GM10847 (cell line): ENCODE results near the gene S100A4.

Experiments
- POLR2A ChIP-seq: IDR thresholded peaks from 2 replicates; pipeline ENCODE4 v1.6.1; 2011; ENCODE audit not compliant: insufficient read length; ENCODE audit errors: extremely low read depth

S100A4 gene

DNA sequence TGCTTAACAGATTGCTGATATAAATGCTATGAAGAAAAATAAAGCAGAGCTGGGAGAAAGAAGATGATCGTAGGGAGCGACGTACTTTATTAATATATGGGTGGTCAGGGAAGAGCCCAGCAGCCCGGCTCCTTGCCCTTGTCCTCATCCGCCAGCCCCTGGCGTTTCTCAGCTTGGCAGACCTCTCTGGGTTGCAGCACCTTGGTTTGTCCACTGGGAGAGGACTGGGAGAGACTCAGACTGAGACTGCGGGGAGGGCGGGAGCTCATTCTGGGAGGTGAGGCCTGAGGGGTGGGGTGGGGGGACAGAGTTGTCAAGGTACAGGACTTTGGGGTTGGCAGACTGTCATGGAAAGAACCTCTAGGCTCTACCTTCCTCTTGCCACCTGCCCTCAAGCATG, 6.7 kb upstream of the S100A4 start:
- no peak for TF ChIP-seq POLR2A

DNA sequence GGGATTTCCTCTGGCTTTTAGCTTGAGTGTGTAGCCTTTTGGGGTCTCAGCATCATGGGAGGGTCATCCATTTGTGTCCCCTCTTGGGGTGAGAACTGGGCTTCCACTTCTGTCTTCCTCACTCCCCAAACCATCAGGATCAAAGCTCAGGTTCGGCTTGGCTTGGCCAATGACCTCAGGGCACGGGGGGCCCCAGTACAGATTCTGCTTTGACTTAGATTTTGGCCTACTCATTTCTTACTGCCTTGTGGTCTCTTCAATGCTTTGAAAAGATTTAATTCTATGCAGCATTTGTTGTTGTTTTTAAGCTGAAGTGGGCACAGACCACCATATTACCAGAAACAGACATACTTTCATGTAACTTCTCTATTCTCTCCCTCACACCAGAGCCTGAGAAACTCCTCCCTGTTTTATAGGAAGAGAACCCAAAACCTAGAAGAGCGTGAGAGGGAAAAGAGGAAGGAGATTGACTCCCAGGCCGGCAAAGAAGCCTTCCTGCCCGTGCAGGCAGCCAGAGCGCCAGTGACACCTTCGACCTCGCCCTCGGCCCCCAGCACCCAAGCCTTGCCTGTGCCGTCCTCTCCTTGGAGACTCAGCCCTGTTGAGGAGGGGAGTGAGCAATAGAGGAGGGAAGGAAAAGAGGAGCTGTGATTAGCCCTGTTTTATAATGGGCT, 5.4 kb upstream of the S100A4 start:
- no peak for TF ChIP-seq POLR2A

DNA sequence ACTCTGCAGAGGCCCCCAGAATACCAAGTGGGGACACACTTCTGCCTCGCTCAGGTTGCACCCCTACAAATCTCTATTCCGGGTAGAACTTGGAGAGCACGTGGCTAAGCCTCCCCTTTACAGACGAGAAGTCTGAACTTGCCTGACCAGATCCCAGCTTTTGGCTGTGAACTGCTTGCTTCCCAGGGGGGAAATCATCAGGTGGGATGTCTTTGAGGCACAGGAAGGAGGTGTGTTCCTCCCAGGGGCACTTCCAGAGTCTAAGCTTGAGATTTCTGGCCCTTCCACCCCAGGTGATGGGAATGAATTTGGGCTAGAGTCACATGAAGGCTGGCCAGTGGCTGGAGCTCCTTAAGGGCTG, 4.8 kb upstream of the S100A4 start:
- TF ChIP-seq POLR2A = no peak

DNA sequence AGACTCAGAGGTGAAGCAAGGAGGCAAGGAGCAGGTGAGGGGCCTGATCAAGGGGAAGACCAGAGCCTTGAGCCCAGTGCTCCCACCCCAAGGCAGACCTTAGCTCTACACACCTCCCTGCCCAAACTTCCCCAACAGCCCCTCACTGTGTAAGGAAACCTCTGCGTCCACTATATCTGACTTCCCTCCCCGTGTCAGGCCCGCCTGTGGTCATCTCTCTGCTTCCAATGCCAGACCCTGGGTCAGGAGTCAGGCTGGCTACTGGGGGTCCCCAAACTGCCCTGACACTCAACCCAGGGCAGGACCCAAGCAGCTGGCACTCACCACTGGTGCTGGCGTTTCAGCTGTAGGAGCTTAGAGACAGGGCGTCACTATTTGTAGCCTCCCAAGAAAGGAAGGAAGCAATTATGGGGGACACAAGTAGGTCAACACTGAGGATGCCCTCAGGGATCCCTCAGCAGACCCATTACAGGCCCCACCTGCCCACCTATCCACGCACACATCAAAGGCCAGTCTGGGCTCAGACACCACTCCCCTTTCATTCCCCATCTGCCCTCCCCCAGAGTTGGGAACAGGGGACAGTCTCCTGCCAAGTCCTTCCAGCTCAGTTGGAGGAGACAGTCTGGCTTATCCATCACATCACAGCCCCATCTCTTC, 4.3 kb upstream of the S100A4 start:
- no peak for TF ChIP-seq POLR2A

DNA sequence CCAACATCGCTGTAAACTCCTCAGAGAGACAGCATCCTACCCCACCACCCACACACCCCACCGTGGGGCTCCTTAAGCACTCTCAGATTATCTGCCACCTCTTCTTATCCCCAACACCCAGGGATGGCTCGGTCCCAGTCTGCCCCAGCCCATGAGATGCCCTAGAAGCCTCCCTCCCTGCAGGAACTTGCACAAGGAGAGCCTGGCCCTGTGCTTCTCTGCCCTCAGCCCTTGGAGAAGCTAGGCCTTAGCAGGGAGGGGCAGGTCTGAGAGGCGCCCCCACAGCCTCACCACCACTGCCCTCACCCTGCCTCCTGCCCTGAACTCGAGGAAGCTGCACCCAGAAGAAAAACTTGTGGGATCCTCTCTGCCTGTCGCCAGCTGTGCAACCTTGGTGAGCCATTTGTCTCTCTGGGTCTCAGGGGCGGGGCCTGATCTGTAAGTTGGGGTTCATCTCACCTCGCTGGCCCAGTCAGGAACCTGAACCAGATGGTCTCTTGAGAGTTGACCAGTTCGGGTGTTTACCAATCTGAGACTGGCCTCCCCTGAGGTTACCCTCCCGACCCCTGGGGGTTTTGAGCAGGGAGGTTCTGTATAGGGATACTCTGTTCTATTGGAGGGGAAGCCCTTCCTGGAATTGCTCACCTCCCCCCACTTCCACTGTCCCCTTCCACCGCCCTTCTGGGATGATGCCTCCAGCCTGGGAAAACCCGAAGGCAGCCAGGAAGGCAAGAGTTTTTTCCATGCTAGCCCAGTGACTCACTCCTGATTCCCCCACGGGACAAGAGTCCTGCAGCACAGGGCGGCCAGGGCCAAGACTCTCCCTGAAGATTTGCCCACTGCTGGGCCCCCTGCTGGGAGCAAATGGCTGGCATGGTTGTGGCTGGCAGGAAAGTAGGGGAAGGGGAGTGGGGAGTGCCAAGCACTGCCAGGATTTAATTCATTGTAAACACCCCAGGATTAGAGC, 3.4 kb upstream of the S100A4 start, which contains the start of gene S100A3:
Gene S100A3, minus strand, starts transcription at position 537 of the 967 bp plus-strand sequence. CDS start 773 bp downstream, outside the sequence.
- no peak for TF ChIP-seq POLR2A

DNA sequence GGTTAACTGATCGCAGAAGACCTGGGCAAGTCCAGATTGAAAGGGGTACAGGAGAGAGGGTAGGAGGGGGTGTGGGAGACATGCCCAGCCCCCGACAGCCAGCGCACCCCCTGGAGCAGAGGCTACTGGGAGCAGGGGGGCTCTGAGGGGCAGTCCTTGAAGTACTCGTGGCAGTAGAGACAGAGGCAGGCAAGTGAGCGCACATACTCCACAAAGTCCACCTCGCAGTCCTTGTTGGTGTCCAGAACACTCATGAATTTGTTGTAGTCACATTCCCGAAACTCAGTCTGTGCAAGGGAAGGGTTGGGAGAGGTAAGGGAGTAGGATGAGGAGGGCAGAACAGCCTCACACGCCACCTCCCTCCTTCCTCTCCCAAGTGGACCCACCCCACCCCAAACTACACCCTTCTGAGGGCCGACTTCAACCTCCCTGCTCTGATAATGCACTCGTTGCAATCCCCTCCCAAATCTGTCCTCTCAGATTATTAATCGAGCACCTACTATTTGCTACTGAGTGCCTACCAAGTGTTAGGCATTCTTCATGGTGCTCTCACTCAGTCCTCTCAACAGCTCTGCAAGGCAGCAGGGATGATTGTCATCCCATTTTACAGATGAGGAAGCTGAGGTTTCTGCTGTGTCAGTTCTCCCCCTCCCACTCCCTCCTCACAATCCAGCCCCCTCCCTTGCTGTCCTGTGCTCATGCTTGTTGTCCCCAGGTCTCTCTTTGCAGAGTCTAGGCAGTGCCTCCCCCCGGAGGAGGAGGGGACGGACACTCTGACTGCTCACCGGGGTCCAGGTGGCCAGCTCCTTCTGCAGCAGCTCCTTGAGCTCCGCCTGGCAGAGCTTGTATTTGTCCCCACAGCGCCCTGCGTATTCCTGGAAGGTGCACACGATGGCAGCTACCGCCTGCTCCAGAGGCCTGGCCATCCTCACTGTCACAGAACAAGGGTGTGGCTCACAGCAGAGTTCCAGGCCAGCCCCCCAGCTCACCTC, 2.2 kb upstream of the S100A4 start:
- no peak for TF ChIP-seq POLR2A

DNA sequence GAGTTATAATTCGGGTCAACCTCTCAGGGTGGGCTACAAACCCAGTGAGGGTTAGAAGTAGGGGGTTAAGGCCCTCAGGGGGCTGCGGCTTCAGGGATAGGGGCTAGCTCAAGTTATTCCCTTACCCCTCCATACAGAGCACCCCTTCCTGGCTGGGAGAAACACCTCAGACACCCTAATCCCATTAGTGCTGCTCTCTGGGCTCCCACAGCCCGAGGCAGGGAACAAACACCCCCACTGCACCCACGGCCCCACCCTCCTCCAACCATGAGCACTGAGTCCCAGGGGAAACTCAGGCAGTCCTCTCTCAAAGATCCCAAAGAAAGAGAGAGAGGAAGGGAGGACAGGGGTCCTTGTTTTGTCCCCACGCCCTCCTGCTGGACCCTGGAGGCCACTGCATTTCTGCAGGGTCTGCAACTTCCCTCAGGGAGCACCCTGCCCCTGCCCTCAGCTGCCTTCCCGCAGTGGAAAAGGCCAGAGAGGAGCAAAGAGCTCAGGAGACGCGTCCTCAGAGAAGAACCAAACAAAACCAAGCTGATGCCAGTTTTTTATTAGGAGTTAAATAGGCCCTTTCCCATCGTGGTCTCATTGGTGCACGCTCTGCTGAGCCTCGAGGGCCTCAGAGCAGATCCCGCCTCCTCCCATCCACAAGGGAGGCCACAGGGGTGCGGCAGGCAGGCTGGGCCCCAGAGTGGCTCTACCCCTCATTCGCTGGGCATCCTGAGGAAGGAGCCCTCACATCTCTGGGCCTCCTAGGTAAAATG, 1.4 kb upstream of the S100A4 start:
- TF ChIP-seq POLR2A = no peak

DNA sequence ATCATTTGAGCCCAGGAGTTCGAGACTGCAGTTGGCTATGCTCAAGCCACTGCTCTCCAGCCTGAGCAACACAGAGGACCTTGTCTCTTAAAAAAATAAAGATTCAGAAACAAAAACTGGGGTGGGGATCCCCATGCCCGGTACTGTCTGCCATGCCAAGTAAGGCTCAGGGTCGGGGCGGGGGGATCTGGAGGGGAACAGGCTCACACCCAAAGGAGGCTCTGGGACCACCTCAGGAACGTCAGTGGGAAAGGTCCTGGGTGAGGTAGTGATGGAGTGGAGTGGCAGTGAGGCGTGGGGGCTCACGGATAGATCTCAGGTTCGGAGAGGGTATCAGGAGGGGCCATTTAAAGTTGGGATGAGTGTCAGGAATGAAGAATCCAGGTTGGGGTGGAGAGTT, 765 bp upstream of the S100A4 start:
- TF ChIP-seq POLR2A = no peak

DNA sequence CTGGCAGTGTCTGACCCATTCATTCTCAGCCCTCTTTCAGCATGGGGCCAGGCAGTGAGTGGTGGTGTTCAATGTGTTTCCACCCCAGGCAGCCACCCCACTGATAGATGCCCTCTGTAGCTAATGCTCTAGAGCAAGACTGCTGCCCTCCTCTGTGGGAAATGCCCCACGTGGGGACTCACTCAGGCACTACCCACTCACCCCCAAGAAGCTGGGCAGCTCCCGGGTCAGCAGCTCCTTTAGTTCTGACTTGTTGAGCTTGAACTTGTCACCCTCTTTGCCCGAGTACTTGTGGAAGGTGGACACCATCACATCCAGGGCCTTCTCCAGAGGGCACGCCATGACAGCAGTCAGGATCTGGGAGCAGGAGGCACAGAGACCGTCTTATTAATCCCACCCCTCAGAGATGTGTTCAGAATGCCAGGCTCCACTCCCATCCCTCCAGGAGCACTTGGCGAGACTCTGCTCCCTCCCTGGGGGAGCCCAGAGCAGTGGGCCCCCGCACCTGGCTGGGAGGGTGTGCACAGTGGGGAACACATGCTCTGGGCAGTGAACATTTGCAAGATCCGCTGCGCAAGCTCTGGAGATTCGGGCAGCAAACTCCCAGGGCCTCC, 1.0 kb downstream of the S100A4 start:
- TF ChIP-seq POLR2A = no peak

DNA sequence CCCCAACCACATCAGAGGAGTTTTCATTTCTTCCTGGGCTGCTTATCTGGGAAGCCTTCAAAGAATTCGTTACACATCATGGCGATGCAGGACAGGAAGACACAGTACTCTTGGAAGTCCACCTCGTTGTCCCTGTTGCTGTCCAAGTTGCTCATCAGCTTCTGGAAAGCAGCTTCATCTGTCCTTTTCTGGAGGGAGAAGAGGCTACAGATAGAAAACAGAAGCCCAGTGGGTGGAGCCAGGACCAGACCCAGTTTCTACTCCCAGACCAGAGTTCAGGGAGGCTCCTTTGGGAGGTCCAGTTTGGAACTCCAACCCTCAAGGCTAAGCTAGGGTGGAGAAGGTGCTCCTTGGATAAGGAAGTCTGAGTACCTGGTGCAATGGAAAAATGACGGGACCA, 1.9 kb downstream of the S100A4 start:
- TF ChIP-seq POLR2A = no peak

DNA sequence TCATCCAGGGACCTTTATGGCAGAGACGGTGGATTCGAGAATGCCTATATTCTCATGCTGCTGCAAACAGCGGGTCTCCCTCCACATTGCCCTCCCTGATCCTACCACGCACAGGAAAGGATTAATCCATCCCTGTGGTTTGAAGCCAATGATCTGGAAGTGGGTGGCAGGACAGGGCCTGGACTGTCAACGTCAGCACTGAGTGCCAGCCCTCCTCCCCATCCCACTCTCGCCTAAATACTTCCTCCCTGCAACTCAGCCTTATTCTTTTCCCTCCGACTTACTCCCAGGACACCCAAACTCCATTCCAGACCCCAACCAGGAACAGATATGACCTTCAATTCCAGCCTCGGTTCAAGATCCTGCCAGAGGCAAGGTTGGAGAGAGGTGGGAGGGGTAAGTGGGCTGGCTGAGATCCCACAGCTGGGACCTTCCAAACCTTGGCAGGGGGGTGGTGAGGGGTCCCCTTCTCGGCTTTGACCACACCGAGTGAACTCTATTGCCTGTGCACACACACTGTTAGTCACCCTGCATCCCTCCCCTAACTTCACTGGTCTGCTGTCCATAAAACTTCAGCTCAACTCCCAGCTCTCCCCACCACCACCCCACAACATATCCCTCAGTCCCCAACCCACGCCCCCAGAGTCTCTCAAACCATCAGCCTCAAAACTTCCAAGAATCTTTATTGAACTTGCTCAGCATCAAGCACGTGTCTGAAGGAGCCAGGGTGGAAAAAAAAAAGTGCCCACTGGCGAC, 2.5 kb downstream of the S100A4 start:
- no peak for TF ChIP-seq POLR2A

DNA sequence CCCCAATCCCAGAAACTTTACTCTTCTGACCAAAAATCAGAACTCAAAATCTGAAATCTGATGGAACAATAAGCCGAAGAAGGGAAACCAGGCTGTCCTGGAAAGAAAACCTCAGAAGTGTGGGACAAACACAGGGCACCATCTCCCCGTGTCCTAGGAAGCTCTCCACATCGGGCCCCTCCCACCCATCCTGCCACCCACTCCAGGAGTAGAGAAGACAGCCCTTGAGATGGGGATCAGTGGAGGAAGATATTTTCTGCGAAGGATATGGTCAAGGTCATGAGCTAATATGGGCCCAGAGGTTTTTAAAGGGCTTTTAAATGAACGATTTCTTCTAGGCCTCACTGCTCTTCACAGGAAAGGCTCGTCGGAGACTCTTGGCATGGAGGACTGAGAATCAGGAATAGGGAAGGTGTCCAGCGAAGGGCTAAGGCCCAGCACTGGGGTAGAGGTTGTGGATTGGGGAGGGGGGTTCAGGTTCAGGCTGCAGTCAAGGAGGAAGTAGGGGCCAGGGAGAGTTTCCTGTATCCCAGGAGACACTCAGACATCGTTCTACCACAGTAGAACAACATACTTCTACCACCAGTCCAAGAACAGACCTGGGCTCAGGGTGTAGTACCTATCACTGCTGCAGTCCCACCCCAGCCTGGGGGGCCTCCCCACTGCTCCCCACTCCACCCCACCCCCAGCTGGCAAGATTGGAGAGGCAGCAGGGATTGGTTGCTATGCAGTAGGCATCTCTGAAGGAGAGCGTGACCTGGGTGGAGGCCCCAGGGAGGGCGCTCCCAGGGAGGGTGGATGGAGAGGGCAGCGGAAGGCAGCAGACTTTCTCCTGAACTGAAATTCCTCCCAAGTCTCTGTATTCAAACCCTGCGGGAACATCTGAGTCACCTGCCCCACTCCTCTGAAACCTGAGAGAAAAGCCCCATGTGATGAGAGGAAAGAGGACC, 3.7 kb downstream of the S100A4 start:
- TF ChIP-seq POLR2A = no peak
